Neural progenitor cell (in vitro differentiated cells): Measurements from ENCODE around the gene SRR. TPM values are rescaled to one million over a fixed set of nuclear protein-coding genes. Genes with fewer than 3 reads are reported as not detected.

Source experiments
- DNase-seq: peaks from one replicate; pipeline ENCODE4 v3.0.0-alpha.2; 2016; ENCODE audit warnings: low spot score
- H2AFZ ChIP-seq: fragments of 200-600 bp; sonication (generic); replicated peaks from 2 replicates; pipeline ENCODE4 v1.6.1; 2016; ENCODE audit warnings: antibody characterized with exemption
- H3F3A ChIP-seq: fragments of 200-600 bp; sonication (generic); 2 replicates; pipeline ENCODE4 v1.6.1; 2016; ENCODE audit warnings: antibody characterized with exemption, low read depth
- H3K27ac ChIP-seq: fragments of 200-600 bp; sonication (generic); 2 replicates; pipeline ENCODE4 v1.5.1; 2016; ENCODE audit warnings: mild to moderate bottlenecking
- H3K27me3 ChIP-seq: fragments of 200-600 bp; sonication (generic); 2 replicates; pipeline ENCODE4 v1.6.1; 2016; ENCODE audit warnings: mild to moderate bottlenecking, moderate library complexity
- H3K36me3 ChIP-seq: fragments of 200-600 bp; sonication (generic); 2 replicates; pipeline ENCODE4 v1.5.1; 2016
- H3K4me1 ChIP-seq: fragments of 200-600 bp; sonication (generic); 2 replicates; pipeline ENCODE4 v1.6.1; 2016; ENCODE audit warnings: mixed run types
- H3K4me2 ChIP-seq: fragments of 200-600 bp; sonication (generic); 2 replicates; pipeline ENCODE4 v1.6.1; 2016
- H3K4me3 ChIP-seq: fragments of 200-600 bp; sonication (generic); 2 replicates; pipeline ENCODE4 v1.5.1; 2016
- H3K79me2 ChIP-seq: fragments of 200-600 bp; sonication (generic); 2 replicates; pipeline ENCODE4 v1.6.1; 2016; ENCODE audit warnings: low read depth
- H3K9ac ChIP-seq: fragments of 200-600 bp; sonication (generic); 2 replicates; pipeline ENCODE4 v1.6.1; 2016
- H3K9me3 ChIP-seq: fragments of 200-600 bp; sonication (generic); 2 replicates; pipeline ENCODE4 v1.5.1; 2016; ENCODE audit warnings: low read depth
- H4K20me1 ChIP-seq: fragments of 200-600 bp; sonication (generic); 2 replicates; pipeline ENCODE4 v1.6.1; 2016; ENCODE audit warnings: low read depth
- H3K27ac Mint-ChIP-seq: 3 replicates; pipeline ENCODE4 v1.8.0; 2021; ENCODE audit warnings: mixed read lengths
- H3K27me3 Mint-ChIP-seq: 2 replicates; pipeline ENCODE4 v1.8.0; 2022; ENCODE audit warnings: low read depth, mild to moderate bottlenecking, inconsistent platforms, moderate library complexity, mixed read lengths; ENCODE audit not compliant: insufficient read depth
- H3K36me3 Mint-ChIP-seq: 3 replicates; pipeline ENCODE4 v1.8.0; 2021; ENCODE audit warnings: mixed read lengths
- H3K4me1 Mint-ChIP-seq: 3 replicates; pipeline ENCODE4 v1.8.0; 2021; ENCODE audit warnings: mixed read lengths
- H3K4me3 Mint-ChIP-seq: 3 replicates; pipeline ENCODE4 v1.8.0; 2021; ENCODE audit warnings: mild to moderate bottlenecking, moderate library complexity, mixed read lengths
- H3K9me3 Mint-ChIP-seq: 3 replicates; pipeline ENCODE4 v1.8.0; 2020; ENCODE audit warnings: mixed read lengths
- EZH2 ChIP-seq: fragments of 200-600 bp; sonication (generic); IDR thresholded peaks from 2 replicates; pipeline ENCODE4 v1.6.1; 2017; ENCODE audit warnings: antibody characterized with exemption, mild to moderate bottlenecking, moderate library complexity
- EZH2phosphoT487 ChIP-seq: fragments of 200-600 bp; sonication (generic); IDR thresholded peaks from 2 replicates; pipeline ENCODE4 v1.6.1; 2017; ENCODE audit warnings: antibody characterized with exemption
- total RNA-seq: library from RNA; depleted of rRNA; stranded (reverse); fragments of >200 nt; gene quantifications from 2 replicates; pipeline ENCODE4 v1.2.3, GENCODE V29; 2015; ENCODE audit warnings: low replicate concordance
- TF ChIP-seq, protein P1 (sequence below): fragments of 200-600 bp; sonication (generic); IDR thresholded peaks from 2 replicates; pipeline ENCODE4 v1.5.1; 2017; ENCODE audit warnings: antibody characterized with exemption, mild to moderate bottlenecking

Gene SRR
- total RNA-seq, 1 donor from 2014 or later = 40.9 TPM

DNA sequence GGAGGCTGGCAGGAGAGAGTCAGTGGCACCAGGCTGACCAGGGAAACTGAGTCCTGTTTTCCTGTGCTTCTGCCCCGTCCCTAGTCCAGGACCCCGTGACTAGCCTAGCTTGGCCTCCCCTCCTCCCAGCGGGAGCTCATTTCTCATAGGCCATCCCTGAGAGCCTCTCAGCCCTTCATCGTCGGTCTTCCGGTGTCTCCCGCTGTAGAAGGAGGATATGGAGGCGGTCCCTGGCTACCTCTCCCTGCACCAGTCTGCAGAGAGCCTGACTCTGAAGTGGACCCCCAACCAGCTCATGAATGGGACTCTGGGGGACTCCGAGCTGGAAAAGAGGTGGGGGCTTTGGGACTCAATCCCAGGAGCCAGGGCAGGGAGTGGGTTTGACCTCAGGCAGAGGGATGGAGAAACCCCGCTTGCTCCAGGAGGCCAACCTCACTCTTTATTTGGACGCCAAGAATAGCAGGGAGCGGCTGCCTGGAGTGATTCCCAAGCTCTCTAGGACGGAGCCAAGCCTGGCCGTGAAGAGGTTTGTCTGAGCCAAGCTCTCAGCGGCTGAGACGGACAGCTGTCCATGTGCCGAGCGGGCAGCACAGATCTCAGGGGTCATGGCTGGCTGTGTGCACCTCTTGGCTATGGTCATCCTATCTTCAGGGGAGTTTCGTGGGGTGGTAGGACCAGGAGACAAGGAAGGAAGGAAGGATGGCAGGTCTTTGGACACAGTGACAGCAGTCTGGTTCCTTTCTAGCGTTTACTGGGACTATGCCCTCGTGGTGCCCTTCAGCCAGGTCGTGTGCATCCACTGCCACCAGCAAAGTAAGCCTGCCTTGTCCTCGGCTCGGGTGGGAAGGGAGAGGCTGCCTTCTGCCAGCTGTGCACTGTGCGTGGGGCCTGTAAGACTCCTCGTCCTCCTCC, 60.4 kb downstream of the SRR start:
- H3K9me3 ChIP-seq = no peaks in the 10 kb centered on the region
- Mint-ChIP-seq H3K4me1 (peaks cover 15% of the 10 kb centered on the region), H3K9me3 (no peaks in the 10 kb centered on the region), H3K27me3 (peaks cover 2% of the 10 kb centered on the region), H3K27ac (peak overlapping the region; percentile 29), H3K36me3 (peaks cover 4% of the 10 kb centered on the region), H3K4me3 (no peak overlapping the region)
- peak overlapping the region; percentile 27 for H3K9ac ChIP-seq
- H2AFZ ChIP-seq = no peak overlapping the region
- no peaks in the 10 kb centered on the region for H3K79me2 ChIP-seq
- no peaks in the 10 kb centered on the region for H3K4me1 ChIP-seq
- no peak overlapping the region for H3K27ac ChIP-seq
- no peak overlapping the region for H3K4me3 ChIP-seq
- DNase-seq = no peak
- no peaks in the 10 kb centered on the region for H4K20me1 ChIP-seq
- peaks cover 4% of the 10 kb centered on the region for H3F3A ChIP-seq
- no peak overlapping the region for H3K4me2 ChIP-seq
- H3K27me3 ChIP-seq = no peaks in the 10 kb centered on the region
- TF ChIP-seq, protein P1, sequence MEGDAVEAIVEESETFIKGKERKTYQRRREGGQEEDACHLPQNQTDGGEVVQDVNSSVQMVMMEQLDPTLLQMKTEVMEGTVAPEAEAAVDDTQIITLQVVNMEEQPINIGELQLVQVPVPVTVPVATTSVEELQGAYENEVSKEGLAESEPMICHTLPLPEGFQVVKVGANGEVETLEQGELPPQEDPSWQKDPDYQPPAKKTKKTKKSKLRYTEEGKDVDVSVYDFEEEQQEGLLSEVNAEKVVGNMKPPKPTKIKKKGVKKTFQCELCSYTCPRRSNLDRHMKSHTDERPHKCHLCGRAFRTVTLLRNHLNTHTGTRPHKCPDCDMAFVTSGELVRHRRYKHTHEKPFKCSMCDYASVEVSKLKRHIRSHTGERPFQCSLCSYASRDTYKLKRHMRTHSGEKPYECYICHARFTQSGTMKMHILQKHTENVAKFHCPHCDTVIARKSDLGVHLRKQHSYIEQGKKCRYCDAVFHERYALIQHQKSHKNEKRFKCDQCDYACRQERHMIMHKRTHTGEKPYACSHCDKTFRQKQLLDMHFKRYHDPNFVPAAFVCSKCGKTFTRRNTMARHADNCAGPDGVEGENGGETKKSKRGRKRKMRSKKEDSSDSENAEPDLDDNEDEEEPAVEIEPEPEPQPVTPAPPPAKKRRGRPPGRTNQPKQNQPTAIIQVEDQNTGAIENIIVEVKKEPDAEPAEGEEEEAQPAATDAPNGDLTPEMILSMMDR = no peak
- TF ChIP-seq EZH2 (no peak), EZH2phosphoT487 (no peak)
- no peaks in the 10 kb centered on the region for H3K36me3 ChIP-seq

DNA sequence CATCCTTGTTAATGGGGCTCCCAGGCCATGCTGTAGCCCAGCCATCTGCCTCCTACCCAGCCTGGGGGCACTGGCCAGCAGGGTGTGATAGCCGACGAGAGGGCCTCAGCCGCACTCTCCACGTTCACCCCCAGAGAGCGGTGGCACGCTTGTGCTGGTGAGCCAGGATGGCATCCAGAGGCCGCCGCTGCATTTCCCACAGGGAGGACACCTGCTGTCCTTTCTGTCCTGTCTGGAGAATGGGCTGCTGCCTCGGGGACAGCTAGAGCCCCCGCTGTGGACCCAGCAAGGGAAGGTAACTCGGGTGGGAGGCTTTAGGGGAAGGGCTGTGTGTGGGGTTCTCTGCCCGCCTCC, 61.0 kb downstream of the SRR start:
- H3K4me1 ChIP-seq = peaks cover 6% of the 10 kb centered on the region
- H3K27me3 ChIP-seq = no peaks in the 10 kb centered on the region
- TF ChIP-seq, protein P1 = no peak
- no peak for TF ChIP-seq EZH2
- TF ChIP-seq EZH2phosphoT487 = no peak
- peaks cover 2% of the 10 kb centered on the region for H3K27me3 Mint-ChIP-seq
- no peaks in the 10 kb centered on the region for H3K9me3 ChIP-seq
- no peaks in the 10 kb centered on the region for H3K36me3 ChIP-seq
- H3K9ac ChIP-seq = peak overlapping the region; percentile 27
- no peak overlapping the region for H3K4me3 Mint-ChIP-seq
- H3K79me2 ChIP-seq = no peaks in the 10 kb centered on the region
- H3K4me3 ChIP-seq = no peak overlapping the region
- no peak overlapping the region for H2AFZ ChIP-seq
- H3K27ac ChIP-seq = no peak overlapping the region
- H4K20me1 ChIP-seq = no peaks in the 10 kb centered on the region
- no peak for DNase-seq
- no peaks in the 10 kb centered on the region for H3K9me3 Mint-ChIP-seq
- H3K27ac Mint-ChIP-seq = no peak overlapping the region
- H3K4me1 Mint-ChIP-seq = peaks cover 19% of the 10 kb centered on the region
- H3K4me2 ChIP-seq = no peak overlapping the region
- peaks cover 4% of the 10 kb centered on the region for H3F3A ChIP-seq
- peaks cover 4% of the 10 kb centered on the region for H3K36me3 Mint-ChIP-seq

DNA sequence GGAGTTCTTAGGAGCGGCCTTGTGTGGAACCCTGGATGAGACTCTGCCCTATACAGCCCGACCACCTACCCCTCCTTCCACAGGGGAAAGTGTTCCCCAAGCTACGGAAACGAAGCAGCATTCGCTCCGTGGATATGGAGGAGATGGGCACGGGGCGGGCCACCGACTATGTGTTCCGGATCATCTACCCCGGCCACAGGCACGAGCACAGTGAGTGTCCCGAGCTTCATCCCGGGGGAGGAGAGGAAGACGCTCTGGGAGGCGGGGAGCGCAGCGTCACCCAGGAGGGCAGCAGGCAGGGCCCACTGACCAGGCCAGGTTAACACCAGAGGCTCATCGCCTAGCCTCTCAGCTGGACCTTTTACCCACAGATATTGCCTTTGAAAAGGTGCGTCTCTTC, 61.4 kb downstream of the SRR start:
- no peaks in the 10 kb centered on the region for H3K27me3 ChIP-seq
- no peak overlapping the region for H3K27ac ChIP-seq
- H3K36me3 ChIP-seq = no peaks in the 10 kb centered on the region
- H3F3A ChIP-seq = peaks cover 4% of the 10 kb centered on the region
- no peak overlapping the region for H3K27ac Mint-ChIP-seq
- no peaks in the 10 kb centered on the region for H3K9me3 Mint-ChIP-seq
- H3K4me3 ChIP-seq = no peak overlapping the region
- DNase-seq = no peak
- H3K4me1 Mint-ChIP-seq = peaks cover 23% of the 10 kb centered on the region
- H3K4me2 ChIP-seq = no peak overlapping the region
- H4K20me1 ChIP-seq = no peaks in the 10 kb centered on the region
- H3K4me1 ChIP-seq = peaks cover 10% of the 10 kb centered on the region
- peaks cover 3% of the 10 kb centered on the region for H3K27me3 Mint-ChIP-seq
- no peaks in the 10 kb centered on the region for H3K79me2 ChIP-seq
- TF ChIP-seq EZH2 = no peak
- TF ChIP-seq, protein P1 = no peak
- no peak for TF ChIP-seq EZH2phosphoT487
- no peak overlapping the region for H2AFZ ChIP-seq
- peaks cover 4% of the 10 kb centered on the region for H3K36me3 Mint-ChIP-seq
- H3K4me3 Mint-ChIP-seq = no peak overlapping the region
- H3K9ac ChIP-seq = no peak overlapping the region
- no peaks in the 10 kb centered on the region for H3K9me3 ChIP-seq
